UCSD-AML1 (cell line): ENCODE data around the gene KRTAP12-2.
"Not testable (repeated sequence)": the region's sequence is repeated elsewhere in the genome, so short reads cannot be mapped to it uniquely, and the experiment has no call there.

Experiments
- DNase-seq: peaks from one replicate; lab custom pipeline; 2025; ENCODE audit not compliant: unreplicated experiment; lab: John Stamatoyannopoulos, UW

Gene KRTAP12-2

DNA sequence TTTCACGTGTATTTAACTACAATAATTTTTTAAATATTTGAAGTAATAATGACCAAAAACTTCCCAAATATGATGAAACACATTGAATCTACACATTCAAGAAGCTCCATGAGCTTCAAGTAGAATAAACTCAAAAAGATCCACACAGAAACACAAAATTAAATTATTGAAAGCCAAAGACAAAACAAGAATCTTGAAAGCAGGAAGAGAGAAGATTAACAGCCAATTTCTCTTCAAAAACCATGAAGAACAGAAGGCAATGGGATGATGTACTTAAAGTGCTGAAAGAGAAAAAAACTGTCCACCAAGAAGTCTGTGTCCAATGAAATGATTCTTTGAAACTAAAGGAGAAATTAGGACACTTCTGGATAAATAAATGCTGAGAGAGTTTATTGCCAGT is 34.7 kb downstream of the KRTAP12-2 start:
- DNase-seq: no peak

GRCh38 chr21:44630440-44630839 is 36.3 kb downstream of the KRTAP12-2 start:
- no peak for DNase-seq

DNA sequence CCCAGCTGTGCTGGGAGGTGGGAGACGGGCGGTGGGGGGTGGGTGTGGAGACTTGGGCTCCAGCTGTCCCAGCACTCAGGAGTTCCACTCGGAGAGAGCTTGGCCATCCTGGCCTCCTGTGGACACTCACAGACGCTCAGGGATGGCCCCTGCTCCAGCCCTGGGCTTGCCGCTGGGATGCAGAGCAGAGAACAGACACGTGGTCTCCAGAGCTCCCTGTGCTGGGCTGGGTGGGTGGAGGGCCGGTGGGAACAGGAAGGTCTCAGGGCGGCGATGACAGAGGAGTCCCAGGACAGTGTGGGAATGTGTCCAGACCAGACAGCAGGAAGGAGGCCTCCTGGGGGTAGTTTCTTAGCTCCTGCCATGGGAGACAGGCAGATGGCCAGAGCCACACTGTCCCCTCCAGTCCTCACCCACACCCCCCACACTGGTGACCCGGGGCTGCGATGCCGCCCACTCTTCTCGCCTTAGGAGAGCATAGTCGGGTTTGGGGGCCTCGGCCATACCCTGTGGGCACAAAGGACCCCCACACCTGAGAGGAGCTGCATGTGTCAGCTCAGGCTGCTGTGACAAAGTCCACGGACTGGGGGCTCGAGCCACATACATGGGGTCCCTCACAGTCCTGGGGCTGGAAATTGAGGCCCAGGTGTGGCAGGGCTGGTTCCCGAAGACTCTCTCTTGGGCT is 37.9 kb downstream of the KRTAP12-2 start:
- no peak for DNase-seq

GRCh38 chr21:44627831-44628233 is 38.9 kb downstream of the KRTAP12-2 start:
- DNase-seq: not testable (repeated sequence)

GRCh38 chr21:44627181-44627822 is 39.4 kb downstream of the KRTAP12-2 start:
- not testable (repeated sequence) for DNase-seq

DNA sequence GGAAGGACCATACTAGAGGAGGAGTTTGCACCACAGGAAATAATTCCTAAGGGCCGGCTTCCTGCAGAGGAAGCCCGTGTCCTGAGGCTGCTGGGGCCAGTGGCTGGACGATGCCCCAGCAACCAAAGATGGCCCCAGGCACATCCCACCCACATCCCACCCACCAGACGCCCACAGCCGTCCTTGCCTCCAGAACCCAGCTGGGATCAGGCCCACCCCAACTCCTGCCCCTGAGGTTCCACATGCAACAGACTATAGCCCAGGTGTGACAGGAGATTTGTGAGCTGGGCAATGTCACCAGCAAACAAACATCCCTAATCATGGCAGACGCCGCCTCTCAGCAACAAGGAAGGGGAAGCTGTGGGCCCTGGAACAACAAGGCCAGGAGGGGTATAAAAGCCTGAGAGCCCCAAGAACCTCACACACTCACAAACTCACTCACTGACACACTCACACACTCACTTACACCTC is 40.0 kb downstream of the KRTAP12-2 start, which contains the start of gene KRTAP10-9:
Gene KRTAP10-9, plus strand, starts transcription at position 421 of the 471 bp plus-strand sequence. CDS start 79 bp downstream, outside the sequence.
- no peak for DNase-seq

- DNase-seq: no peak
Measured at GRCh38 chr21:44626262-44626661, 40.5 kb downstream of the KRTAP12-2 start.

DNA sequence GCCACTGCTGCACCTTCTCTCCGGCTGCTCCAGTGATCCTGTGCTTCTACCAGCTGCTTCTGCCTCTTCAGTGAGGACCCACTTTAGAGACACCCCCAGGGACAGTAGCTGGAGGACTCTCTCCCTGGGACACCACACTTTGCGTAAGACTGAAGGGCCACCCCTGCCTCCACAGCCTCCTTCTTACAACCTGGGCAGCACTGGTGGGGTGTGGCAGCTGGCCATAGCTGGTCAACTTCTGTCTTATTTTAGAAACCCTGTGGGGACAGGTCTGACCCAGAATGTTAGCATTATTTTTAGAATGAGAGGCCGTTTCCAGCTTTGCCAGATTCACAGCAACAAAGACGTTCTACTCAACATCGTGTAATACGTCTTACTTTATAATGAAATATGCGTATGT is 41.0 kb downstream of the KRTAP12-2 start:
- DNase-seq: no peak

DNA sequence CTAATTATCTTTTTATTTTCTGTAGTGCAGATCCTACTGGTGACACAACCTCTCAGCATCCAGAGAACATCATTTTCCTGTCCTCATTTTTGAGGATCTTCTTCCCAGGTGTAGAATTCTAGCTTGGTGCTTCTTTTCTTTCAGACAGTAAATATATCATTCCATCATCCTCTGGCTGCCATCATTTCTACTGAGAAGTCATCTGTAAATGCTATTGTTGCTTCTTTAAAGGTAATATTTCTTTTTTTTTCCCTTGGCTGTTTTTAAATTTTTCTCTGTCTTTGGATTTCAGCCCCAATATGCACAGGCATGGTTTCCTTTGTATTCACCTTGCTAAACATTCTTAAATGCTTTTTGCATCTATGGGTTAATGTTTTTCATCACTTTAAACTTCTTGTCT is 43.2 kb downstream of the KRTAP12-2 start:
- no peak for DNase-seq

DNA sequence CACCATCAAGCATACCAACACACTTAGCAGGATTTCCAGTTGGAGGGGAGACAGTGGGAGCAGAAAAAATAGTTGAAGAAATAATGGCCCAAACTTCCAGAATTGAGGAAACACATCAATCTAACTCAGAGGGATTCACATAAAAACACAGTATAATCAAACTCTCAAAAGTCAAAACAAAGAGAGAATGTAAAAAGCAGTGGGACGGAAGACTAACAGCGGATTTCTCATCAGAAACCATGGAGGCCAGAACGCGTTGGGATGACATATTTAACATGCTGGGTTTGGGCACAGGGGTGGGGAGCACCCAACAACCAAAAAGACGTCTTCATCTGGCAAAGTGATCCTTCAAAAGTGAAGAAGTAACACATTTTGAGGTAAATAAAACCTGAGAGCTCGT is 46.8 kb downstream of the KRTAP12-2 start:
- DNase-seq: no peak

DNA sequence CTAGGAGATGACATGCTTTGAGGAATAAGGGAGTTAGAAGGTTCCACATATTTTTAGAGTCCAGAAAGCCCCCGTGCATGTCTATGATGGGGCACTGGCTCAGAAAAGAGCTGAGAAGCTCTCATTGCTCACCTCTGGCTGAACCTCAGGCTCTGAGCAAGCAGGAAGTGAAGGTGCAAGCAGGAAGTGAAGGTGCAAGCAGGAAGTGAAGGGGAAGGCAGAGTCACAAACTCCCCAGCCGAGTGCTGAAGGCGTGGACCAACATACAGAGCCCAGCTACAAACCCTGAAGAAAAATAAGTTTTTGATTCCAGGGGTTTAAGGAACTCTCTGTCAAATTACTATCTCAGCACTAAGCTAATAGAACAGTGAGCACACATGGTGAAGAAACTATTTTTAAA is 47.8 kb downstream of the KRTAP12-2 start:
- DNase-seq: no peak

DNA sequence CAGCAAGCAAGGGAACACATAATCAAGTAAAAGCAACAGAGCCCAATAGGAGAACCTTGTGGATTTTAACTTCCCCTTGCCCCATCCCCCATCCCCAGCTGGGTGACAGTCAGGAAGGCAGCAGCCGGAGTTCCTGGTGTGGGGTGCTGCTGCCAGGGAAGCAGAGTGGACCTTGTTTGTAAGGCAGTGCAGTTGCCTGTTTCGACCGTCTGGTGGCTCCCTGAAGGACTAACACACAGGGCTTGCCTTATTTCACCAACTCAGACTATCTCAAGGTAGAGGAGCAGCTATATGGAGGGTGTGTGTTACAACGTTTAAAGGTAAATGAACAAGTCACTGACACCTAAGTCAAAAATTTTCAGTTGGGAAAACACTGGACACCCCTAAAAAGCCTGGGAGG is 48.2 kb downstream of the KRTAP12-2 start:
- DNase-seq: peak; percentile 65

- DNase-seq: no peak
Measured at GRCh38 chr21:44617071-44617501, 49.6 kb downstream of the KRTAP12-2 start.

- DNase-seq: no peak
Measured at GRCh38 chr21:44616591-44616926, 50.2 kb downstream of the KRTAP12-2 start.
